Measurements from ENCODE around the gene POLR2E.

POLR2E gene

DNA sequence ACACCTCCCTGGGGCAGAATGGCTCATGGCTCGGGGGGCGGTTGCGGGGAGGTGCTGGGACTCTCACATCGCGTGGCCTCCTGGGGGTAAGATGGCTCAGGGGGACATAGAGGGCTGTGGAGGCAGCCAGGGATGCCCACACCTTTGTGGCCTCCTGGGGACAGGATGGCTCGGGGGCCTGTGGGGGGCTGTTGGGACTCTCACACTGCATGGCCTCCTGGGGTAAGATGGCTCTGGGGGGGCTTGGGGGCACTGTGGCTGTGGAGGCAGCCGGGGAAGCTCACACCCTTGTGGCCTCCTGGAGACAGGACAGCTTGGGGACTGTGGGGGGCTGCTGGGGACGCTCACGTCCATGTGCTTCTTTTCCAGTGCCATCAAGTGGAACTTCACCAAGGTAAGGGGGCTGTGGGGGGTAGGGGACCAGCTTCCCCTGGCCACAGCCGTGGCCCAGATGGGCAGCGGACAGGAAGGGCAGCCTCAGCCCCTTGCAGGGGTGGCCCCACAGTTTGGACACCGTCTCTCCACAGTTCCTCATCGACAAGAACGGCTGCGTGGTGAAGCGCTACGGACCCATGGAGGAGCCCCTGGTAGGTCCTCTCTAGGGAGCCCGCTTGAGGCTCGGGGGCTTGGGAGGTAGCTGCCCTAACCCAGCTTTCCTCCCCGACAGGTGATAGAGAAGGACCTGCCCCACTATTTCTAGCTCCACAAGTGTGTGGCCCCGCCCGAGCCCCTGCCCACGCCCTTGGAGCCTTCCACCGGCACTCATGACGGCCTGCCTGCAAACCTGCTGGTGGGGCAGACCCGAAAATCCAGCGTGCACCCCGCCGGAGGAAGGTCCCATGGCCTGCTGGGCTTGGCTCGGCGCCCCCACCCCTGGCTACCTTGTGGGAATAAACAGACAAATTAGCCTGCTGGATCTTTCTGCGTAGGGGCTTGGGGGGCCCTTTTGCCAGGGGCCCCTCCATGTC, 11.0 kb upstream of the POLR2E start:
- H3K4me3 ChIP-seq, result no peak overlapping the region; the same call in 1 of the 2 replicates
- DNase-seq (ENCODE audit: low read depth, low spot score), result no peak
- H3K27ac ChIP-seq, result no peak overlapping the region
- H3K9me3 ChIP-seq (ENCODE audit: low read depth, low read length), result no peaks in the 10 kb centered on the region
- TF ChIP-seq POLR2AphosphoS5 (IDR thresholded peaks at IDR 0.05; ENCODE audit: borderline replicate concordance, low read depth, low read length) (no peak), FOXP2 (optimal IDR thresholded peaks at IDR 0.05; ENCODE audit: control extremely low read depth, extremely low read length, insufficient read depth) (no peak), EZH2 (IDR thresholded peaks at IDR 0.05) (no peak)
- H3K9ac ChIP-seq (ENCODE audit: insufficient read length), result no peak overlapping the region
- H3K36me3 ChIP-seq (ENCODE audit: insufficient read depth, low read length), result peaks cover 8% of the 10 kb centered on the region; the same call in 1 of the 2 replicates

DNA sequence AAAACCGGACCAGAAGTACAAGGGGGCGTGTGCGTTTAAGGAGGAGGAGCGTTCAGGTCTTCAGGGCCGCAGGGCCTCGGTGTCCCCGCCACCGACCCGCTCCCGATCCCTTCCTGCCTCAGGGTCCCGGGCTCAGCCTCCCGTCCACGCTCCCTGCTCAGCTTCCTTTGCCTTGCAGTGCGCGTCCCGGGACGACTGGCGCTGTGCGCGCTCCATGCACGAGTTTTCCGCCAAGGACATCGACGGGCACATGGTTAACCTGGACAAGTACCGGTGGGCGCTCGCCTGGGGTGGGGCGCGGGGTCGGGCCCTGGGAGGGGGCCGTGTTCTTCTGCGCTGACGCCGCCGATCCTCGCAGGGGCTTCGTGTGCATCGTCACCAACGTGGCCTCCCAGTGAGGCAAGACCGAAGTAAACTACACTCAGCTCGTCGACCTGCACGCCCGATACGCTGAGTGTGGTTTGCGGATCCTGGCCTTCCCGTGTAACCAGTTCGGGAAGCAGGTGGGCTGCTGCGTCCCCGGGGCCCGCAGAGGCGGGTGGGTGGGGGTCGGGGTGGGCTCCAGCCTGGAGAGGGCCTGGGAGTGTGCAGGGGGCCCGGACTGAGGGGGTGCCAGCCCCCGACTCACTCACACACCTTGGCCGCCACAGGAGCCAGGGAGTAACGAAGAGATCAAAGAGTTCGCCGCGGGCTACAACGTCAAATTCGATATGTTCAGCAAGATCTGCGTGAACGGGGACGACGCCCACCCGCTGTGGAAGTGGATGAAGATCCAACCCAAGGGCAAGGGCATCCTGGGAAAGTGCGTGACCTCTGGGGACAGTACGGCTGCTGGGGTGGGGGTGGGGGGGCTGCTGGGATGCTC, 10.1 kb upstream of the POLR2E start:
- Histone ChIP-seq H3K27ac (0 out of 2 replicates have a peak overlapping the region, but pooled peaks have one; percentile 11), H3K4me3 (peak overlapping the region; percentile 84), H3K9ac (ENCODE audit: insufficient read length) (peak overlapping the region; percentile 69), H3K9me3 (ENCODE audit: low read depth, low read length) (no peaks in the 10 kb centered on the region), H3K36me3 (ENCODE audit: insufficient read depth, low read length) (peaks cover 8% of the 10 kb centered on the region; the same call in 1 of the 2 replicates)
- DNase-seq (ENCODE audit: low read depth, low spot score), result no peak
- TF ChIP-seq EZH2 (IDR thresholded peaks at IDR 0.05) (no peak), POLR2AphosphoS5 (IDR thresholded peaks at IDR 0.05; ENCODE audit: borderline replicate concordance, low read depth, low read length) (no peak), FOXP2 (optimal IDR thresholded peaks at IDR 0.05; ENCODE audit: control extremely low read depth, extremely low read length, insufficient read depth) (no peak)

GRCh38 chr19:1104311-1105007, 9.3 kb upstream of the POLR2E start:
- H3K4me3 ChIP-seq, result peak overlapping the region; percentile 84
- 0 out of 2 replicates have a peak overlapping the region, but pooled peaks have one; percentile 11 for H3K27ac ChIP-seq
- H3K9me3 ChIP-seq (ENCODE audit: low read depth, low read length), result peaks cover 2% of the 10 kb centered on the region; the same call in 1 of the 2 replicates
- TF ChIP-seq FOXP2 (optimal IDR thresholded peaks at IDR 0.05; ENCODE audit: control extremely low read depth, extremely low read length, insufficient read depth), result no peak
- TF ChIP-seq POLR2AphosphoS5 (IDR thresholded peaks at IDR 0.05; ENCODE audit: borderline replicate concordance, low read depth, low read length), result no peak
- TF ChIP-seq EZH2 (IDR thresholded peaks at IDR 0.05), result no peak
- DNase-seq (ENCODE audit: low read depth, low spot score), result no peak
- peaks cover 8% of the 10 kb centered on the region; the same call in 1 of the 2 replicates for H3K36me3 ChIP-seq (ENCODE audit: insufficient read depth, low read length)
- peak overlapping the region; percentile 69 for H3K9ac ChIP-seq (ENCODE audit: insufficient read length)

GRCh38 chr19:1103708-1104310, 8.6 kb upstream of the POLR2E start, which contains the start of gene GPX4:
GPX4 (plus strand) TSS chr19:1103994; CDS start chr19:1104044, 50 bp downstream.
- Histone ChIP-seq H3K9ac (ENCODE audit: insufficient read length) (peak within 1 kb of the TSS; percentile 69), H3K9me3 (ENCODE audit: low read depth, low read length) (peaks cover 2% of the 10 kb centered on the region; the same call in 1 of the 2 replicates), H3K4me3 (peak within 1 kb of the TSS; percentile 84), H3K27ac (peak within 1 kb of the TSS; percentile 92), H3K36me3 (ENCODE audit: insufficient read depth, low read length) (peaks cover 8% of the 10 kb centered on the region; the same call in 1 of the 2 replicates)
- DNase-seq (ENCODE audit: low read depth, low spot score), result peak; percentile 91
- TF ChIP-seq EZH2 (IDR thresholded peaks at IDR 0.05) (no peak), POLR2AphosphoS5 (IDR thresholded peaks at IDR 0.05; ENCODE audit: borderline replicate concordance, low read depth, low read length) (peak; percentile 88)

DNA sequence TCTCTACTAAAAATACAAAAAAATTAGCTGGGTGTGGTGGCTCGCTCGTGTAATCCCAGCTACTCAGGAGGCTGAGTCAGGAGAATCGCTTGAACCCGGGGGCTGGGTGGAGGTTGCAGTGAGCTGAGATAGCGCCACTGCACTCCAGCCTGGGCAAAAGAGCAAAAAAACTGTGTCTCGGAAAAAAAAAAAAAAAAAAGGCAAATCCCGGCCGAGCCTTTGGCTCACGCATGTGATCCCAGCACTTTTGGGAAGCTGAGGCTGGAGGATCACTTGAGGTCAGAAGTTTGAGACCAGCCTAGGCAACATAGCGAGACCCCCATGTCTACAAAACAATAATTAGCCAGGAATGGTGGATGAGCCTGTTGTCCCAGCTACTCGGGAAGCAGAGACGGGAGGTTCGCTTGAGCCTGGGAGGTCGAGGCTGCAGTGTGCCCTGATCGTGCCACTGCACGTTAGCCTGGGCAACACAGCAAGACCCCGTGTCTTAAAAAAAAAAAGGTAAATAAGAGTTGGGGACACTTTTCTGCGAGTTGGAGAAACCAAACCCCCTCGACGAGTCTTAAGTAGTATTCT, 8.0 kb upstream of the POLR2E start:
- Histone ChIP-seq H3K27ac (peak overlapping the region; percentile 92), H3K4me3 (peak overlapping the region; percentile 71), H3K9me3 (ENCODE audit: low read depth, low read length) (peaks cover 2% of the 10 kb centered on the region; the same call in 1 of the 2 replicates), H3K36me3 (ENCODE audit: insufficient read depth, low read length) (peaks cover 8% of the 10 kb centered on the region; the same call in 1 of the 2 replicates), H3K9ac (ENCODE audit: insufficient read length) (no peak overlapping the region)
- no peak for TF ChIP-seq POLR2AphosphoS5 (IDR thresholded peaks at IDR 0.05; ENCODE audit: borderline replicate concordance, low read depth, low read length)
- TF ChIP-seq FOXP2 (optimal IDR thresholded peaks at IDR 0.05; ENCODE audit: control extremely low read depth, extremely low read length, insufficient read depth), result no peak
- no peak for TF ChIP-seq EZH2 (IDR thresholded peaks at IDR 0.05)
- DNase-seq (ENCODE audit: low read depth, low spot score), result no peak

DNA sequence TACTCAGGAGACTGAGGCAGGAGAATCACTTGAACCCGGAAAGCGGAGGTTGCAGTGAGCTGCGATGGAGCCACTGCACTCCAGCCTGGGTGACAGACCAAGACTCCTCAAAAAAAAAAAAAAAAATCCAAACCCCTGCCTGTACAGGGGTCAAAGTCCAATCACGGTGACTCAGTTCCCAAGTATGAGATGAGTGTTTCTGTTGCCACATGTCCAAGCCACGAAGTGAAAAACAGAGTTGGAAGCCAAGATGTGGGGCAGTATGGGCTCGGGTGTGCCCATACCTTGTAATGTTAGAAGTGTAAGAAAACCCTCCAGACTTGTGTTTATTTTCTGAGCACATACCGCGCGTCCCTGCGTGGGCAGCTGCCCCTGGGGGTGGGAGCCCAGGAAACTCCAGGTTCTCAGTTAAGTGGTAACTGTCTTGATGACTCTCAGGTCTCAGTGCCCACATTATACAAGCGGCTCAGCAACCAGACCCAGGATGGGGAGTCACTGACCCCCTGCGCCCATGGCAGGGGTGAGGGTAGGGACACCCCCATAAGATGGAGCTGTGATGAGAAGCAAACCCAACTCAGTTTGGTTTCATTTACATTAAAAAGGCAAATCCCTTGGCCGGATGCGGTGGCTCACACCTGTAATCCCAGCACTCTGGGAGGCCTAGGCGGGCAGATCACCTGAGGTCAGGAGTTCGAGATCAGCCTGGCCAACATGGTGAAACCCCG, 7.4 kb upstream of the POLR2E start:
- no peak for TF ChIP-seq EZH2 (IDR thresholded peaks at IDR 0.05)
- TF ChIP-seq POLR2AphosphoS5 (IDR thresholded peaks at IDR 0.05; ENCODE audit: borderline replicate concordance, low read depth, low read length), result no peak
- TF ChIP-seq FOXP2 (optimal IDR thresholded peaks at IDR 0.05; ENCODE audit: control extremely low read depth, extremely low read length, insufficient read depth), result no peak
- Histone ChIP-seq H3K9ac (ENCODE audit: insufficient read length) (no peak overlapping the region), H3K9me3 (ENCODE audit: low read depth, low read length) (peaks cover 2% of the 10 kb centered on the region; the same call in 1 of the 2 replicates), H3K4me3 (0 out of 2 replicates have a peak overlapping the region, but pooled peaks have one; percentile 38), H3K27ac (peak overlapping the region; percentile 92), H3K36me3 (ENCODE audit: insufficient read depth, low read length) (peaks cover 8% of the 10 kb centered on the region; the same call in 1 of the 2 replicates)
- DNase-seq (ENCODE audit: low read depth, low spot score), result no peak

Data from SK-N-MC (cell line).